ENCODE measurements around the gene CYB5B. TPM values are rescaled to one million over a fixed set of nuclear protein-coding genes. Genes with fewer than 3 reads are reported as not detected.
"Not testable (repeated sequence)": the region's sequence is repeated elsewhere in the genome, so short reads cannot be mapped to it uniquely, and the experiment has no call there.

Gene CYB5B
- total RNA-seq, 1 experiment from 2014 or later, result 138 TPM

DNA sequence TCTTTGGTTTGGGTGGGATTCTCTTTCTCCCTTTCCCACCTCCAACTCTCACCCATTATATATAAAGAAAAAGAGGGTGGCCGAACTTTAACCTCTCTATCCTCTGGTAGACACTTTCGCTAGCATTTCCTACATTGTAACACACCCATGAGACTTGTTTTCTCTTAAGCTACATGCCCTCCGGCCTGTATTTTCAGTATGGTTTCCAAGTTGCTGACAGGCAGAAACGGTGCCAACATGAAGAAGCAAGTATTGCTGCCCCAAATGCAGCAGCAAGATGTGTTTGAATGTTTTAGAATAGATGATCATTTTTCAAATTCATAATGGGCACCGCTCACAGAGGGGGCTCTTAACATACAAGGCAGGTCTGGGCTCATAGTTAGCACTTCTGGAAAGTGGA is 18.7 kb upstream of the CYB5B start:
- in situ Hi-C loops (cut with HindIII; ENCODE audit: low pct_unique_long_range_greater_than_20kb, low sequenced_read_pairs), result no loop called here
- DNase-seq (ENCODE audit: low read depth), result no peak

DNA sequence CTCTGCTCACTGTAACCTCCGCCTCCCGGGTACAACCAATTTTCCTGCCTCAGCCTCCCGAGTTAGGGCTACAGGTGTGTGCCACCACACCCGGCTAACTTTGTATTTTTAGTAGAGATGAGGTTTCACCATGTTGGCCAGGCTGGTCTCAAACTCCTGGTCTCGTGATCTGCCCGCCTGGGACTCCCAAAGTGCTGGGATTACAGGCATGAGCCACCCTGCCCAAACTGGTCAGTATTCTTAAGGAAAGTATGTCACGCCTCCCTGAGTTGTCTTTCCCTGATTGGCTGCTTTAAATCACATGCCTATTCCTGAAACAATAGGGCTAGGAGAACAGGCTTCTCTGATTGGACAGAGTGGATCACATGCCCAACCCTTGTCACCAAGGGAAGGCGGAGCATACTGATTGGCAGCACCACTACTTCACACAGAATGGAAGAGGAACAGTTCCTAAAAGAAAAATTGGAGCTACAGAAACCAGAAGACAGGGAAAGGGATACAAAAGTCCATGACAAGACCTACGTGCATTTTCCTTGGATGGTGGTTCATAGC is 17.6 kb upstream of the CYB5B start:
- peak; percentile 75 for DNase-seq (ENCODE audit: low read depth)
- in situ Hi-C loops (cut with HindIII; ENCODE audit: low pct_unique_long_range_greater_than_20kb, low sequenced_read_pairs), result no loop called here

DNA sequence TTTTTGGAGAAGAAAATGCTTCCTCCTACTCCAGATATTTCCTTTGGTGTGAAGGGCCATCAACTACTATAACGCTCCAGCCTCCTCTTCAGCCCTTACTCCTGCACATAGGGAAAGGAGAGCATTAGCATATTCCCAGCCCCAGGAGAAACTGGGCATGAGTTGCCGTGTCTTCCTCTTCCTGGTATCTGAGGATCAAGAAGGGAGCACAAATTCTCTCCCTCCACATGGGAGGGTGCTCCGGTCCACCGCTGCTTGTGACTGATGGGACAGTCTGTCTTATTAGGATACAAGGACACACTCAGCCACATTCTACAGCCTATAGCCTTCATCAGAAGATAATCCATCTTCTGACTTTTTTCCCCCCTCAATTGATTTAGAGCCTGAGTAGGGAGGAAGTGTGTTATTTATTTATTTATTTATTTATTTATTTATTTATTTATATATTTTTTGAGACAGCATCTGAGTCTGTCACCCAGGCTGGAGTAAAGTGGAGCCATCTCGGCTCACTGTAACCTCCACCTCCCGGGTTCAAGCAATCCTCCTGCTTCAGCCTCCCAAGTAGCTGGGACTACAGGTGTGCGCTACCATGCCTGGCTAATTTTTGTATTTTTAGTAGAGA is 16.6 kb upstream of the CYB5B start:
- DNase-seq (ENCODE audit: low read depth), result peak; percentile 39
- in situ Hi-C loops (cut with HindIII; ENCODE audit: low pct_unique_long_range_greater_than_20kb, low sequenced_read_pairs), result no loop called here

DNA sequence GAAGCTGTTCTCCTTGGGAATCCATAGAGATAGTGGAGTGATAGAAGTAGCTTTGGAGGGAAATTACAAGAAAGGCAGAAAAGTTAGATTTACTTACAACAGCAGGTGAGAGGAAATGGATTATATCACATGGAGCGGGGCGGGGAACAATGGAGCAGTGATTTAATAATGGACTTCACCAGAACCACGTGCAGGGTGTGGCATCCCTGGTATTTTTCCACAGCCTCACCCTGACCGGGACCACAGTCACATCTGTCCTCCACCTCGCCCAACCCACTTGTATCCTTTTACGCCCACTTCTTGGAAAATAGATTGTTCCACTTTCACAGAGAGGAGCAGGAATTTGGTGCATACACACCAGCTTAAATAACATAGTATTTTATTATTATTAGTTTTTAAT is 15.9 kb upstream of the CYB5B start:
- in situ Hi-C loops (cut with HindIII; ENCODE audit: low pct_unique_long_range_greater_than_20kb, low sequenced_read_pairs), result no loop called here
- DNase-seq (ENCODE audit: low read depth), result peak; percentile 75

DNA sequence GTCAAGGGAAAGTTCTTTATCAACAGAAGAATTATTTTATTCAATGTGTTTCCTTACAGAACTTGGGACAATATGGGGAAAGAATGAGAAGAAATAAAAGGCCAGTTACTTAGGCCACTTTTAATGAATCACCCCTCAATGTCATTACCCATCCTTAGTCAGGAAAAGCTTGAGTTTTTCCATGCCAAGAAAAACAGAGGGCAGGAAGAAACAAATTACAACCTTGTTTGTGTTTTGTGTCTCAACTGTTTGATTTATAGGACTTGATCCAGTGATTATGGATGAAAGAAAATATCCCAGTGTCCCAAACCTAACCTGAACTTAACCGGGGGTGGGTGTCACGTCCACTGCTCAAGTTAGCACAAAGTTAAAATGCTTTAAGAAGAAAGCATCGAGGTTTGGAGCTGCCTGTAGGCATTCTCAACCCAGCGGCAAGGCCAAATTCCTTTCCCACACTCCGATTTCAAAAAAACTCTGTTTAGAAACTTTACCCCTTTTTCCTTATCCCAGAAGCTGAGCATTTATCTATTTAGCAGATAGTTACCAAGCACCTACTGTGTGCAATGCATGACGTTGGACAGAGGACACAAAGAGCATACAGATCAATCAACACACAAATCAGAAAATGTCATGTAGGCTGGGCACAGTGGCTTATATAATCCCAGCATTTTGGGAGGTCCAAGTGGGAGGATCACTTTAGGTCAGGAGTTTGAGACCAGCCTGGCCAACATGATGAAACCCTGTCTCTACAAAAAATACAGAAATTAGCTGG is 14.0 kb upstream of the CYB5B start:
- peak; percentile 89 for DNase-seq (ENCODE audit: low read depth)
- in situ Hi-C loops (cut with HindIII; ENCODE audit: low pct_unique_long_range_greater_than_20kb, low sequenced_read_pairs), result no loop called here

DNA sequence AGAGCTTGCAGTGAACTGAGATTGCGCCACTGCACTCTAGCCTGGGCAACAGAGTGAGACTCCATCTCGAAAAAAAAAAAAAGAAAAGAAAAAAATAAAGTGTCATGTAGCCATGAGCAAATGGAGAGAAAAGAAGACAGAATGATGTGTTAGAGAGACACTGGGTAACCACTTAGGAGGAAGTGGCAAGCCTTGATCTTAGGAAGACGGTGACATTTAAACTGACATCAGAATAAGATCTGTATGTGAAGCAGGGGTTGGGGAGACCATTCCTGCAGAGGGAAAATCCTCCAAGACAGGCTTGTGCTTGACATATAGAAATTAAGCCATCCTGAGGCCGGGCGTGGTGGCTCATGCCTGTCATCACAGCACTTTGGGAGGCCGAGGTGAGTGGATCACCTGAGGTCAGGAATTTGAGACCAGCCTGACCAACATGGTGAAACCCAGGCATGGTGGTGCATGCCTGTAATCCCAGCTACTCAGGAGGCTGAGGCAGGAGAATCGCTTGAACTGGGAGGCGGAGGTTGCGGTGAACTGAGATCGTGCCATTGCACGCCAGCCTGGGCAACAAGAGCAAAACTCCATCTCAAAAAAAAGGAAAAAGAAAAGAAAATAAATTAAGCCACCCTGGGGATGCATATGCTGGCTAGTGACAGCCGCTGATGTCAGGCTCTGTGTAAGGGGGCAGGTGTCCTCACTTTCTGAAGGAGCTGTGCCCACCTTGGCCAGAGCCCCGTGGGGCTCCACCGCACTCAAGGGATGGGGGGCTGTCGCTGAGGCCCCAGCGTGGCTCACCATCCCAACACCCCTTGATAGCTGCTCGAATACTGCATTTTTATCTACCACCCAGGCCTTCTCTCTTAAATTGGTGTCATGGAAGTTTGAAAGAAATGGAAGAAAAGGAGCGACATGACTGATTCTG is 13.1 kb upstream of the CYB5B start:
- DNase-seq (ENCODE audit: low read depth), result no peak
- in situ Hi-C loops (cut with HindIII; ENCODE audit: low pct_unique_long_range_greater_than_20kb, low sequenced_read_pairs), result no loop called here

DNA sequence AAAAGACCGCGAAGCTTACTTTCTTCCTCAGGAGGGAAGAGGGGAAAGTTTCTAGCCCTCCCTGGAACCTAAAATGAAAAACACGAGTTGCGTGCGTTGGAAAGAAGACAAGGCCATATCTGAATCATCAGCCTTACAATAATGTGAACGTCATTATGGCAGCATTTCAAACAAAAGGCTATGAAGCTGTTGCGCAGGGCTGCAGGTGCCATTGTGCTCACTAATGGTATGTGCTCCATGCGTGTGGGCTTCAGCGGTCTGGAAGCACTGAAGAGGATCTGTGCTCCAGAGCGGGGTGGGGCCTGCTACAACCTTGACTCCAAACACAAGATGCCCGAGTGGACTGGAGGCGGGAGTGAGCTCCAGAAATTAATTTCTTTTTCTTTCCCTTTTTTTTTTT is 12.1 kb upstream of the CYB5B start:
- no peak for DNase-seq (ENCODE audit: low read depth)
- in situ Hi-C loops (cut with HindIII; ENCODE audit: low pct_unique_long_range_greater_than_20kb, low sequenced_read_pairs), result no loop called here

DNA sequence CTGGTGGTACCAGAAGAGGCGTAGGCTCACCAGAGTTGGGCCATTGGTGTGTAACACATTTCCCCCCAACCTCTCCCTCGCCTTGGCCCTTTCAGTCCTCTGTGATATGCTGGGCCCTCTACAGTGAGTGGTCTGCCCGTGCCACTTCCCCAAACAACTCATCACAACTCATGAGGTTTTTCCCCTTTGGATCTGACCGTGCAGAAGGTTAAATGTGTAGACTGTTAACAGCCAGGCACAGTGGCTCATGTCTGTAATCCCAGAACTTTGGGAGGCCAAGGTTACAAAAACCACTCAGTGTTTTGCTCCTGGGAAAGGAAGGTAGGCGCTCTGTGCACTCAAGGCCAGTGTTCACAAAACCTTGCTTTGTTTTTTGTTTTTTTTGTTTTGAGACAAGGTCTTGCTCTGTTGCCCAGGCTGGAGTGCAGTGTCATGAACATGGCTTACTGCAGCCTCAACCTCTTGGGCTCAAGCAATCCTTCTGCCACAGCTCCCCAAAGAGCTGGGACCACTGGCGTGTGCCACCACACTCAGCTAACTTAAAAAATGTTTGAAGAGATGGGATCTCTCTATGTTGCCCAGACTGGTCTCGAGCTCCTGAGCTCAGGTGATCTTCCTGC is 11.3 kb upstream of the CYB5B start:
- in situ Hi-C loops (cut with HindIII; ENCODE audit: low pct_unique_long_range_greater_than_20kb, low sequenced_read_pairs), result no loop called here
- DNase-seq (ENCODE audit: low read depth), result no peak

DNA sequence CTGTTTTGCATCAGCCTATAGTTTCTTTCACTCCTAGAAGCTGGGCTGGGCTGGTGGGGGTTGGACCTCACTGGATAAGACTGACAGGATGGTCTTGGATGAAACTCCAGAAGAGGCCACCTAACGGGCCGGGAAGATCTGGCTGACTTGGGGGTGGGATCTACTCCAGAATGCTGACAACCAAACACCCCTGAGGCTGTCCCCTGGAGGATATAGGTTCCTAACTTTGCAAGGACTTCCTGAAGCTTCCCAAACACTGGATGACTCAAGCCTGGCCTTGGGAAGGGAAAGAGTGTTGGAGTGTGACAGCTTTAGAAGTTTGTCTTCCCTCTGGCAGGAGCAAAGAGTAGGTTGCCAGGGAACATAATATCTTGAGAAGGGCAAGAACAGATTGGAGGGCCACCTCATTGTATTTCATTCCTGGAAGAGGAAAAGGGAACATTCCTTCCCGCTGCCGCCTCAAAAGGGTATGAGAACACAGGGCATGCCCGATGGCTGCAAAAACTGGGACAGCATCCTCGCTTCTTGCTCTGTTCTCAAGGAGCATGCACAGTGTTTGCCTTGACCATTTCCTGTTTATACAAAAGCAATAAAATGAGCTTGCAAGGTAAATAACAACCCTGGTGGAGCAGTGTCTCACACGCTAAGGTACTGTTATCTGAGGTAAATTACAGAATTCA is 6.8 kb upstream of the CYB5B start:
- DNase-seq (ENCODE audit: low read depth), result peak; percentile 85
- in situ Hi-C loops (cut with HindIII; ENCODE audit: low pct_unique_long_range_greater_than_20kb, low sequenced_read_pairs), result no loop called here

DNA sequence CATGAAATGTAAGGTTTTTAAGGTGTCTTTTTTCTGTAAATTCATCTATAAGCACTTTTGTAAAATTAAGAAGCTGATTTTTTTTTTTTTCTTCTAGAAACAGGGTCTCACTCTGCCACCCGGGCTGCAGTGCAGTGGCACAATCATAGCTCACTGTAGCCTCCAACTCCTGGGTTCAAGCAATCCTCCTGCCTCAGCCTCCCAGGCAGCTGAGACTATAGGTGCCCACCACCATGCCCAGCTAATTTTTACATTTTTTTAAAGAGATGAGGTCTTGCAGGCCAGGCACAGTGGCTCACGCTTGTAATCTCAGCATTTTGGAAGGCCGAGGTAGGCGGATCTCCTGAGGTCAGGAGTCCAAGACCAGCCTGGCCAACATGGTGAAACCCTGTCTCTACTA is 4.5 kb upstream of the CYB5B start:
- in situ Hi-C loops (cut with HindIII; ENCODE audit: low pct_unique_long_range_greater_than_20kb, low sequenced_read_pairs), result no loop called here
- DNase-seq (ENCODE audit: low read depth), result no peak

DNA sequence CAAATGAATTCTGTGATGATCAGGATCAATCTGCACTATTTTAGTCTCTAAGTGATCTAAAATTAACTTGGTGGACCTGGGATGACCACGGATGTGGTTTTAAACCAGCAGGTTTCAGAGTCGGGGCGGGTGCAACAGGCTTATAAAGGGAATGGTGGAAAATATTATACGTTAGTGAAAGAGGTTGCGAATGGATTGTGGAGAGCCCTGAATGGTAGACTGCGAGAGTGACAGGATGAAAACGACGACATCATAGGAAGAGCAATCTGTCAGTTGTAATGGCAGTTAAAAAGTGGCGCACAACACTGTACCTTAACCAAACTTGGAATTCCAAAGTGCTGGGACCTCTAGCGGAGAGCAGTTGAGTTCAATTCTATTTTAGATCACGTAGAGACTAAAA is 1.2 kb upstream of the CYB5B start:
- no peak for DNase-seq (ENCODE audit: low read depth)
- in situ Hi-C loops (cut with HindIII; ENCODE audit: low pct_unique_long_range_greater_than_20kb, low sequenced_read_pairs), result no loop called here

DNA sequence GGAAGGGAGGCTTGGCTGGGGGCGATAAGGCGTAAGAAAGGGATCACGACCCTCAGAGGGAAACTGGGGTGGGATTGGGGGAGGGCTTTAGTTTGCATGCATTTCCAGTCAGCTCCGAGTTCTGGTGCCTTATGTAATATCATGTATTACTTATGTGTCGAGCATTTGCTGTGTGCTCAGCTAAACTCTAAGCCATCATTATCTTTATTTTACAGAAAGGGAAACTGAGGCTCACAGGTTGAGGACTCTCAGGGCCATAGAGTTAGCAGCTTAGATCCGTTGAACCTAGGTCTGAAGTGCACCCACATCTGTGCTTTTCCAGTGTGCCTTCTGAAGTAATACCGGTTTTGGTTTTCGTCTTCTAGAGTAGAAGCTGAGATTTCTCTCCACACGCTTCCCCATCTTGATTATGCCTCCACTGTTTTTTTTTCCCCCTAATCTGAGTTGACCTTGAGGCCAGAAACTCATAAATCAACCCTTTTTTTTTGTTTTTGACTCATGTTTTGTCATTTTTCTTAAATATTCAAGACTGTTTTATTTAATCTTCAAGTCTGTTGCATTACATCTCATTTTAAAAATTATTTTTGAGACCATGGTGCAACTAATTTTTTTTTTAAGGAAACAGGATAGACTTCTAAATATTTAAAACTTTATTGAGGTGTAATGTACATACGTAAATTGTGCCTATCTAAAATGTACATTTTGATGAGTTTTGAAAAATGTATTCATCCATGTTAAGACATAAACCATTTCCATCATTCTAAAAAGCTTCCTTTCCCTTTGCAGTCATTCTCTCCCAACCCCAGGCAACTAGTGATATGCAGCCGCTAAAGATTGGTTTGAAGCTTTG is 741 bp downstream of the CYB5B start:
- in situ Hi-C loops (cut with HindIII; ENCODE audit: low pct_unique_long_range_greater_than_20kb, low sequenced_read_pairs), result no loop called here
- no peak for DNase-seq (ENCODE audit: low read depth)

DNA sequence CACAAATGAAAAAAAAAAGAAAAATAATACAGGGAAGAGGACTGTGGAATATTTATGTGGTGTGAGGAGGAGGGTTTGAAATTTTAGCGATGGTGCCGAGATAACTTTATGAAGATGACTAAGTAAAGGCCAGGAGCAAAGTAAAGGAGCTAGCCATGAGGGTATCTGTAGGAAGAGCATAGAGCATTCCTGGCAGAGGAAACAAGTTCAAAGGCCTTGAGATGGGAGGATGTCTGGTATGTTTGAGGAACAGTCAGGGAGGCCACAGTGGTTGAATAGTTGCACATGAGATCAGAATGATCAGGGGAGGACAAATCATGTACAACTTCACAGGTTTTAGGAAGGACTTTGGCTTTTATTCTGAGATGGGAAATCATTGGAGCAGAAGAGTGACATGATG is 4.2 kb downstream of the CYB5B start:
- no peak for DNase-seq (ENCODE audit: low read depth)
- in situ Hi-C loops (cut with HindIII; ENCODE audit: low pct_unique_long_range_greater_than_20kb, low sequenced_read_pairs), result no loop called here

DNA sequence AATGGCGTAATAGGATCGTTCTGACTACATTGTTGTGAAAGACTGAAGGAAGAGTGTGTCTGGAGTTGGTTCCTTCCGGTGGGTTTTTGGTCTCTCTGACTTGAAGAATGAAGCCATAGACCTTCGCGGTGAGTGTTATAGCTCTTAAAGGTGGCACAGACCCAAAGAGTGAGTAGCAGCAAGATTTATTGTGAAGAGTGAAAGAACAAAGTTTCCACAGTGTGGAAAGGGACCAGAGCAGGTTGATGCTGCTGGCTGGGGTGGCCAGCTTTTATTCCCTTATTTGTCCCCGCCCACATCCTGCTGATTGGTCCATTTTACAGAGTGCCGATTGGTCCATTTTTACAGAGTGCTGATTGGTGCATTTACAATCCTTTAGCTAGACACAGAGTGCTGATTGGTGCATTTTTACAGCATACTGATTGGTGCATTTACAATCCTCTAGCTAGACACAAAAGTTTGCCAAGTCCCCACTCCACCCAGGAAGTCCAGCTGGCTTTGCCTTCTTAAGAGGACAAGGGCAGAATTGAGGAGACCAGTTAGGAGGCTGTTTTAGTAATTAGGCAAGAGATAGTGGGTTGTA is 4.7 kb downstream of the CYB5B start:
- DNase-seq (ENCODE audit: low read depth); in situ Hi-C loops (cut with HindIII; ENCODE audit: low pct_unique_long_range_greater_than_20kb, low sequenced_read_pairs): not testable (repeated sequence)

DNA sequence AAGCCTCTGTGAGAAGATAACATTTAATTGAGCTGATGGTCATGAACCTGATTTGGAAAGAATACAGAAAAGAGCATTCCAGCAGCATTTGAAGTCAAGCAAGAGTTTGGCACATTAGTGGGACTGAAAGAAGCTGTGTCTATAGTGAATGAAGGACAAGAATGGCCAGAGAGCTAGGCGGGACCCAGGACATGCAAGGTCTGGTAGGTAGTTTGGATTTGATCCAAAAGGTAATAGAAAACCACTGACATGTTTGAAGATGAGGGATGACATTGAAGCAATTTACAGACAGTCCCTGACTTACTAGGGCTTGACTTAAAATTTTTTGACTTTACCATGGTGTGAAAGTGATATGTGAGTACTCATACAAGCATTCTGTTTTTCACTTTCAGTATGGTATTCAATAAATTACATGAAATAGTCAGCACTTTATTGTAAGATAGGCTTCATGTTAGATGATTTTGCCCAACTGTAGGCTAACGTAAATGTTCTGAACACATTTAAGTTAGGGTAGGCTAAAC is 7.6 kb downstream of the CYB5B start:
- DNase-seq (ENCODE audit: low read depth), result no peak
- in situ Hi-C loops (cut with HindIII; ENCODE audit: low pct_unique_long_range_greater_than_20kb, low sequenced_read_pairs), result no loop called here

DNA sequence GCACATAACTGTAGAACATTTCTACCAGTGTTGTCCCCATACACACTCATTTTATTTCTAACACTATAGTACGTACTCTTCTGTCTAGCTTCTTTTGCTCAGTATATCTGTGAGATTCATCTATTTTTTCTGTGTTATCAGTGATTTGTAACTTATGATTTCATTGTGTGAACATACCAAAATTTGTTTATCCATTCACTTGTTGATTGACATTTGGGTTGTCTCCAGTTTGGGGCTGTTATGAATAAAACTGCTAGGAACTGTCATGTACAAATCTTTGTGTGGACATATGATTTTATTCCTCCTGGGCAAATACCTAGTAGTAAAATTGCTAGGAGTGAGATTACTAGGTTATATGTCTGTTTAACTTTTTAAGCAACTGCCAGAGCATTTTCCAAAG is 9.6 kb downstream of the CYB5B start:
- in situ Hi-C loops (cut with HindIII; ENCODE audit: low pct_unique_long_range_greater_than_20kb, low sequenced_read_pairs), result no loop called here

More for the DNA sequence above, 9.6 kb downstream of the CYB5B start:
- DNase-seq (ENCODE audit: low read depth), result no peak

Data from Caki2 (cell line).